Stimulated activated CD4-positive, alpha-beta T cell treated with anti-CD3 and anti-CD28 coated beads, Interleukin-12 subunit alpha, Interleukin-12 subunit beta, amount 100 ng/mL, for 48 hours (primary cell): ENCODE results near the gene FUT3.
"Not testable (repeated sequence)": the region's sequence is repeated elsewhere in the genome, so short reads cannot be mapped to it uniquely, and the experiment has no call there.

Experiments used
- DNase-seq, 3 donors: peaks; one replicate each; pipeline ENCODE4 v3.0.0-alpha.2; 2020; ENCODE audit warnings: low read depth in 2 of 3, low spot score in 1 of 3

Gene FUT3

DNA sequence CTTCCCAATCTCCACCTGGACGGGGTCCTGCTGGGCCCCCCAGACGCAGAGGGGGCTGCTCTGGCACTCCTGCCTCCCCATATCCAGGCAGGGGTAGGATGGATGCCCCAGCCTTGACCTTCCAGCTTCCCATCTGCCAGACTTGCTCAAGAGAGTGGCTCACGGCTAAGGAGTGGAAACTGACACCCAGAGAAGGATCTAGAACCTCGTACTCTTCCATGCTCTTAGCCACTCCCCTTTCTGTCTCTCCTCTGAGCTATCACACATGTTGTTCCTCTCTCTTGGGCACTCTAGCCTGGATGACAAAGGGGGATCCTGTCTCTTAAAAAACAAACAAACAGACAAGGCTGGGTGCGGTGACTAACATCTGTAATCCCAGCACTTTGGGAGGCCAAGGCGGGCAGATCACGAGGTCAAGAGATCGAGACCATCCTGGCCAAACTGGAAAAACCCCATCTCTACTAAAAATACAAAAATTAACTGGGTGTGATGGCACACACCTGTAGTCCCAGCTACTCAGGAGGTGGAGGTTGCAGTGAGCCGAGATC lies 31.2 kb upstream of the FUT3 start:
- DNase-seq = no peak

DNA sequence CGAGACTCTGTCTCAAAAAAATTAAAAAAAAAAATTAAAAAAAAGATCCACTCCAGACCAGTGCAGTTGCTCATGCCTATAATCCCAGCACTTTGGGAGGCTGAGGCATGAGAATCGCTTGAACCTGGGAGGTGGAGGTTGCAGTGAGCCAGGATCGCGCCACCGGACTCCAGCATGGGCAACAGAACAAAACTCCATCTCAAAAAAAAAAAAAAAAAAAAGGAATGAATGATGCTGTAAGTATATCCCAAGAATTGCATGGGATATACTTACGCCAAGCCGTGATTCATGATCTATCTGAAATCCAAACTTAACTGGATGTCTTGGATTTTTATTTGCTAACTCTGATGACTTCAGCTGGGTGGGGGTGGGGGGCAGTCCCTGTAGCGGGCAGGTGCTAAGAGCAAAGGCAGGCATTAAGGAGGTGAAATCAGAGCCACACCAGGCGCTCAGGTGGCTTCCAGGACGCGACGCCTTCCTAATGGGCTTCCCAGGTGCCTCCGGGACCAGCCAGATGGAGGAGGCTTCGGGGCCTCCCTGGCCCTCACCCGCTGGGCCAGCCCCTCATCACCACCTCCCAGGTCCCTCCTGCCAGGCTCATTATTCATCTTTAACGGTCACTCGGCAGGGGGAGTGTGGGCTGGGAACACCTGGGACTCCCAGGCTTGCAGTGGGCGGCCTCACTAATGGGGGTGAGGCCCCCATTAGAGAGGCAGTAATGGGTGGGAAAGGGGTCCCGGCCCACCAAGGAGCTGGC lies 30.5 kb upstream of the FUT3 start:
- no peak for DNase-seq

GRCh38 chr19:5880604-5881078 lies 29.4 kb upstream of the FUT3 start:
- DNase-seq = no peak

DNA sequence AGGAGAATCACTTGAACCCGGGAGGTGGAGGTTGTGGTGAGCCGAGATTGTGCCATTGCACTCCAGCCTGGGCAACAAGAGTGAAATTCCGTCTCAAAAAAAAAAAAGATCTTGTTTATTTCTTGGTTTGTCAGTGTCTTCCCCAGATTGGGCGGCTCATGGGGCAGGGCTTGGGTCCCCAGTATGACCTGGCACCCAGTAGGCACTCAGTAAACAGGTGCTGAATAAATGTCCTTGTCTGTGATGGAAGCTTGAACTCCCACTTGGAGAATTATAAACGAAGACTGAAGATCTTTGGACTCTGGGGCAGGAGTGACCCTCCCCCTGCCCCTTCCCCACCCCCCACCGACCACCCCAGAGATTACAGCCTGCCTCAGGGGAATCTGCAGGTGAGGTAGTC lies 28.9 kb upstream of the FUT3 start:
- no peak for DNase-seq

- no peak for DNase-seq
Observed at GRCh38 chr19:5877882-5878281, 26.6 kb upstream of the FUT3 start.

DNA sequence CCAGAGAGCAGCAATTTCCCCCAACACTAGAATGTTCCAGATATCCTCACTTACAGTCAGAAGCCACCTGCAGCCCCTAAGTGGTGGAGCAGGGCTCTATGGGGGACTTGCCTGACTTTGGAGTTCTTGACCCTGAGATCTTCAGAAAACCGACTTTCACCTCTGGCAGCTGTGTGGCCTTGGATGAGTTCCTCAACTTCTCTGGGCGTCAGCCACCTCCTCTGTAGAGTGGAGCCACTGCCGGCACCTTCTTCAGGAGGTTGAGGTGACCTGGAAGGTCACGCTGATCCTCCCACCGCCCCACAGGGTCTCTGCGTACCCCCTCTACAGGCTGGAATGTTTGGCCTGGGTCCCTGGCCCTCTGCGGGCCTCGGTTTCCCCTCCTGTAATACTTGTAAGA lies 26.2 kb upstream of the FUT3 start:
- no peak for DNase-seq

DNA sequence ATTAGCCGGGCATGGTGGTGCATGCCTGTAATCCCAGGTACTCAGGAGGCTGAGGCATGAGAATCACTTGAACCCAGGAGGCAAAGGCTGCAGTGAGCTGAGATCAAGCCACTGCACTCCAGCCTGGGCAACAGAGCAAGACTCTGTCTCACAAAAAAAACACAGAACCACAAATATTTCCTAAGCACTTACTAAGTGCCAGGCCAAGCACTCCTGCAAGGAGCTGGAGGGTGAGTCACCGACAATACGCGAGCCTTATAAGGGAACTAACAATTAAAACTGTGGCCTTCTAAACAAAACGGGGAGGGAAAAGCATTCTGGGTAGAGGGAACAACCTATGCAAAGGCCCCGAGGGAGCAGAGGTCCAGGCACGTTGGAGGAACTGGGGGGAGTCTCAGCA lies 23.2 kb upstream of the FUT3 start:
- not testable (repeated sequence) for DNase-seq

DNA sequence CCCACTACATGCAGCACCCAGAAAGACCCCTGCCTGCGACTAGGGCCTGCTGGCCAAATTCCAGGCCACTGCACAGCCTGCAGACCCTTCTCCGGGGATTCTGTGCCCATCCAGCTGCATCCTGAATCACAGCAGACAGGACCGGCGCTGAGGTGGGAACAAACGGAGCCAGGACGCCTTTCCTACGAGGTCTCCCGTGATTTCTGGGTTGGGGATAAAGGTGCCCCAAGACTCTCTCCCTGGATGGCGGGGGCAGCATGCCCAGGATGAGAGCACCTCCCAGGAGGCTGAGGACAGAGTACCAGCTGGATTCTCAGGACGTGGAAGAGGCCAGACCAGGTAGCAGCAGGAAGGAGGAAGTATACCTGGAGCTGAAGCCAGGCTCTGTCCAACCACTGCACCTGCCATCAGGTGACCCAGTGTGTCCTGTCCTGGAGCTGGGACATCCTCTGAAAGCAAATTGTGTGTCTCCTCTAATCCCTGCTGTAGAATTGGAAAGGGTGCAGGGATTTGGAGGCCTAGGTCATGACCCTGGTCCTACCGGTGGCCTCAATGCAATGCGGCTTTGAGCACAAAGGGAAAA lies 22.5 kb upstream of the FUT3 start:
- DNase-seq = no peak

GRCh38 chr19:5870986-5871394 lies 19.7 kb upstream of the FUT3 start:
- no peak for DNase-seq

DNA sequence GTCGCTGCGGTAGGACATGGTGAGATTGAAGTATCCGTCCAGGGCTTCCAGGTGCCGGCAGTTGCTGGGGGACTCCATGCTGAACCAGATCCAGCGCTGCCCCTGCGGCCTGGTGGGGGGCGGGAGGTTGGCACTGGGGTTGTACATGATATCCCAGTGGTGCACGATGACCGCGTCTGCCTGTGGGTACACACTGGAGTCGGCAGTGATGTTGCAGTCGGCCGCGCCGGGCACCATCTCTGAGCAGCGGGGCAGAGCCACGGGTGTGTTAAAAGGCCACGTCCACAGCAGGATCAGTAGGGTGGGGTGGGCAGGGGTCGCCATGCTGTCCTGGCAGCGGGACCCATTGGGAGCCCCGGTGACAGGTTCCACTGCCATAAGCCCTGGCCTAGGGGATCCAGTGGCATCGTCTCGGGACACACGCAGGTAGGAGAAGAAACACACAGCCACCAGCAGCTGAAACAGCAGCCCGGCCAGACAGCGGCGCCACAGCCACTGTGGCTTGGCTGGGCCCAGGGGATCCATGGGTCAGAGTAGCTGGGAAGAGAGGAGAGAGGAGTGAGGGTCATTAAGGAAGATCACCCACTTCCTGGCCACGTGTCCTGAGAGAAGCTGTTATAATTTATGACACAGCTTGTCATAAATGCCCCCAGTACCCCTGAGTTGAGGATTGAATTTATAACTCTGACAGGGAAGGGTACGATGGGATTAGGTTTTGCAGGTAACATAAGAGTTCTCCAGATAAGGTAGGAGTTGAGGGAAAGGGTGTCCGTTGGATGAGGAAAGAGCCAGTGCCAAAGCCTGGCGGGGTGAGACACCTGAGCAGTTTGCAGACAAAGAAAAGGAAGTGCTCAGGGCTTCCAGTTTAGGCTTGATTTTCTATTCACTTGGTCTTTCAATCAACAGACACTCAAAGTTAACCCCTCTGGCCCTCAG lies 16.2 kb upstream of the FUT3 start:
- DNase-seq = no peak

GRCh38 chr19:5865772-5866171 lies 14.5 kb upstream of the FUT3 start:
- no peak for DNase-seq

- DNase-seq = no peak
Observed at GRCh38 chr19:5864725-5865486, 13.7 kb upstream of the FUT3 start.

- DNase-seq = no peak
Observed at GRCh38 chr19:5864013-5864720, 12.9 kb upstream of the FUT3 start.

- DNase-seq = no peak
Observed at GRCh38 chr19:5863030-5863665, 11.9 kb upstream of the FUT3 start.

DNA sequence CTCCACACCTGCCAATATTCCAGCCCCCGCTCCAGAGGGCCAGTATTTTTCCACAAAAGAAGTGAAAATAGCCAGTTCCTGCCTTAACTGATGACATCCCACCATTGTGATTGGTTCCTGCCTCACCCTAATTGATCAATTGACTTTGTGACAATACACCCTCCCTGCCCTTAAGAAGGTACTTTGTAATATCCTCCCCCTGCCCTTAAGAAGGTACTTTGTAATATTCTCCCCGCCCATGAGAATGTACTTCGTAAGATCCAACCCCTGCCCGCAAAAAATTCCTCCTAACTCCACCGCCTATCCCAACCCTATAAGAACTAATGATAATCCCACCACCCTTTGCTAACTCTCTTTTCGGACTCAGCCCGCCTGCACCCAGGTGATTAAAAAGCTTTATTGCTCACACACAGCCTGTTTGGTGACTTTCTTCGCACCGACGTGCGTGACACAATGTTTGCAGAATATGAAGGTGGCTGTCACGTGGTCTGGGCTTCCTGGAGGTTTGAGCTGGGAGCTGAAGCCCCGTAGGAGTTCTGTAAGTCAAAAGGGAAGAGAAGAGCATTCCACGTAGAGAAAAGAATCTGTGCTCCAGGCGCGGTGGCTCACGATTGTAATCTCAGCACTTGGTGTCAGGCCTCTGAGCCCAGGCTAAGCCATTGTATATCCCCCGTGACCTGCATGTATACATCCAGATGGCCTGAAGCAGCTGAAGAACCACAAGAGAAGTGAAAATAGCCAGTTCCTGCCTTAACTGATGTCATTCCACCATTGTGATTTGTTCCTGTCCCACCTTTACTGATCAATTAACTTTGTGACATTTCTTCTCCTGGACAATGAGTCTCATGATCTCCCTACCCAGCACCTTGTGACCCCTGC lies 6.2 kb upstream of the FUT3 start:
- no peak for DNase-seq

DNA sequence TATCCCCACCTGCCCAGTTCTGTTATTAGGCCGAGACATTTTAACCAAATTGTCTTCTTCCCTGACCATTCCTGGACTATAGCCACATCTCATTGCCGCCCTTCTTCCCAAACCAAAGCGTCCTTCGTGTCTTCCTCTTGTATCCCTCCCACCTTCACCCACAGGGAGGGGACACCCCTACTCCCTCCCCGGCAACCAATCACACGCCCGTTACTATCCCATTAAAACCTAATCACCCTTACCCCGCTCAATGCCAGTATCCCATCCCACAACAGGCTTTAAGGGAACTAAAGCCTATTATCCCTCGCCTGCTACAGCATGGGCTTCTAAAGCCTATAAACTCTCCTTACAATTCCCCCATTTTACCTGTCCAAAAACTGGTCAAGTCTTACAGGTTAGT lies 3.9 kb upstream of the FUT3 start:
- not testable (repeated sequence) for DNase-seq

GRCh38 chr19:5854121-5854520 lies 2.9 kb upstream of the FUT3 start:
- not testable (repeated sequence) for DNase-seq

DNA sequence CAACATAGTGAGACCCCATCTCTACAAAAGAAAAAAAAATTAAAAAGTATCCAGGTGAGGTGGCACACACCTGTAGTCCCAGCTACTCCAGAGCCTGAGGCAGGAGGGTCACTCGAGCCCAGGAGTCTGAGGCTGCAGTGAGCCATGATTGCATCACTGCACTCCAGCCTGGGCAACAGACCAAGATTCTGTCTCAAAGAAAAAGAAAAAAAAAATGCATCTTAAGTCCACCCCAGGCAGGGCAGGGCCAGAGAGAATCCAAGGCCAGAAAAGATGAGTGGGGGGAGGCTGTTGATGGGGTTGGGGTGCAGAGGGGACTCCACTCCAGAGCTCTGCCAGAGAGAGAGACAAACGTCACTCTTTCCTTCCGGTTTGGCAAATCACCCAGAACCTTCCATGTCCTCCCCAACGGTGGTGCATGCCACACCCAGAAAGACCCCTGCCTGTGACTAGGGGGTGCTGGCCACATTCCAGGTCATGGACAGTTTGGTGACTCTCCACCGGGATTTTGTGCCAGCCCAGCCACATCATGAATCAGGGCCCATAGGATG lies 431 bp downstream of the FUT3 start:
- no peak for DNase-seq
